Natural killer cell (primary cell): ENCODE measurements around the gene CD47. TPM values are rescaled to one million over a fixed set of nuclear protein-coding genes. Genes with fewer than 3 reads are reported as not detected.

Experiments
- ATAC-seq, 3 donors: fragments of 150-1000 bp in 2 of 3; fragments of 200-7000 bp in 1 of 3; cut with Tn5 transposase; 1 replicate in 1 of 3; 2 replicates in 2 of 3; pipeline ENCODE4 v1.10.0; 2021; ENCODE audit warnings: mild to moderate bottlenecking in 2 of 3, moderate library complexity in 2 of 3
- DNase-seq, 2 donors: peaks; one replicate each; pipeline versions ENCODE4 v3.0.0 to v3.0.0-alpha.2; 2013 to 2021; ENCODE audit warnings: mixed read lengths in 1 of 2
- H3K27ac ChIP-seq: one replicate; pipeline ENCODE4 v1.5.1; 2013; ENCODE audit warnings: mild to moderate bottlenecking, low read length
- H3K27me3 ChIP-seq: one replicate; pipeline ENCODE4 v1.6.1; 2013; ENCODE audit warnings: low read length; ENCODE audit not compliant: control insufficient read depth, insufficient read depth
- H3K36me3 ChIP-seq: one replicate; pipeline ENCODE4 v1.6.1; 2013; ENCODE audit warnings: low read length; ENCODE audit not compliant: control insufficient read depth, insufficient read depth
- H3K4me1 ChIP-seq: one replicate; pipeline ENCODE4 v1.6.1; 2013; ENCODE audit warnings: low read length; ENCODE audit not compliant: control insufficient read depth, insufficient read depth
- H3K4me3 ChIP-seq: one replicate; pipeline ENCODE4 v1.5.1; 2013; ENCODE audit warnings: low read length
- H3K9me3 ChIP-seq: one replicate; pipeline ENCODE4 v1.6.1; 2013; ENCODE audit warnings: low read length; ENCODE audit not compliant: control insufficient read depth, insufficient read depth
- H3K27ac Mint-ChIP-seq, 2 donors: one replicate each; pipeline ENCODE4 v1.8.0; 2022; ENCODE audit warnings: mild to moderate bottlenecking in 2 of 2, mixed read lengths in 2 of 2, moderate library complexity in 1 of 2
- H3K27me3 Mint-ChIP-seq, 2 donors: one replicate each; pipeline ENCODE4 v1.8.0; 2022; ENCODE audit warnings: low read depth in 2 of 2, mixed read lengths in 2 of 2
- H3K36me3 Mint-ChIP-seq: one replicate; pipeline ENCODE4 v1.8.0; 2022; ENCODE audit warnings: mixed read lengths
- H3K4me1 Mint-ChIP-seq, 2 donors: one replicate each; pipeline ENCODE4 v1.8.0; 2022; ENCODE audit warnings: mixed read lengths in 2 of 2
- H3K4me3 Mint-ChIP-seq: one replicate; pipeline ENCODE4 v1.8.0; 2022; ENCODE audit warnings: mild to moderate bottlenecking, moderate library complexity, mixed read lengths
- H3K9me3 Mint-ChIP-seq, 2 donors: one replicate each; pipeline ENCODE4 v1.8.0; 2022; ENCODE audit warnings: mixed read lengths in 2 of 2
- WGBS: methylation state at CpG from one replicate; pipeline ENCODE4 v1.1.7; 2013; ENCODE audit warnings: missing lambda C conversion rate; ENCODE audit not compliant: insufficient coverage; 5-methylcytosine and 5-hydroxymethylcytosine counted together
- intact Hi-C: fragments of 100-400 bp; cut with micrococcal nuclease; formaldehyde crosslinking; loops from one replicate; pipeline ENCODE4 v1.14.2; 2022
- total RNA-seq, 4 donors: library from RNA; stranded (reverse); fragments of 120-200 nt in 1 of 4; gene quantifications; one replicate each; pipeline versions ENCODE4 v1.2.3 to v1.2.4, GENCODE V29; 2013 to 2022
- TF ChIP-seq, protein P1 (sequence below): fragments of 200-600 bp; IDR thresholded peaks from one replicate; pipeline ENCODE4 v1.8.0; 2022; ENCODE audit warnings: antibody characterized with exemption

Gene CD47
- total RNA-seq, 3 donors from 2014 or later (not counting 1 experiment from before 2014, with no cell fraction given) = 226 to 236 (median 233) TPM

- H3K36me3 ChIP-seq = no peaks in the 10 kb centered on the region
- H3K4me3 Mint-ChIP-seq = no peak overlapping the region
- no peaks in the 10 kb centered on the region for H3K27me3 ChIP-seq
- DNase-seq (no peak), ATAC-seq (no peak)
- intact Hi-C loops = no loop called here
- H3K27me3 Mint-ChIP-seq = peaks cover 0 to 7% of the 10 kb centered on the region in 2 donors
- no peak overlapping the region for H3K27ac ChIP-seq
- H3K9me3 ChIP-seq = no peaks in the 10 kb centered on the region
- no peak overlapping the region for H3K4me3 ChIP-seq
- H3K27ac Mint-ChIP-seq = no peak overlapping the region
- WGBS = 97% methylated on average over 2 of the region's 3 CpGs
- peaks cover 20% of the 10 kb centered on the region for H3K4me1 ChIP-seq
- H3K4me1 Mint-ChIP-seq = peaks cover 17 to 21% of the 10 kb centered on the region in 2 donors
- TF ChIP-seq, protein P1, sequence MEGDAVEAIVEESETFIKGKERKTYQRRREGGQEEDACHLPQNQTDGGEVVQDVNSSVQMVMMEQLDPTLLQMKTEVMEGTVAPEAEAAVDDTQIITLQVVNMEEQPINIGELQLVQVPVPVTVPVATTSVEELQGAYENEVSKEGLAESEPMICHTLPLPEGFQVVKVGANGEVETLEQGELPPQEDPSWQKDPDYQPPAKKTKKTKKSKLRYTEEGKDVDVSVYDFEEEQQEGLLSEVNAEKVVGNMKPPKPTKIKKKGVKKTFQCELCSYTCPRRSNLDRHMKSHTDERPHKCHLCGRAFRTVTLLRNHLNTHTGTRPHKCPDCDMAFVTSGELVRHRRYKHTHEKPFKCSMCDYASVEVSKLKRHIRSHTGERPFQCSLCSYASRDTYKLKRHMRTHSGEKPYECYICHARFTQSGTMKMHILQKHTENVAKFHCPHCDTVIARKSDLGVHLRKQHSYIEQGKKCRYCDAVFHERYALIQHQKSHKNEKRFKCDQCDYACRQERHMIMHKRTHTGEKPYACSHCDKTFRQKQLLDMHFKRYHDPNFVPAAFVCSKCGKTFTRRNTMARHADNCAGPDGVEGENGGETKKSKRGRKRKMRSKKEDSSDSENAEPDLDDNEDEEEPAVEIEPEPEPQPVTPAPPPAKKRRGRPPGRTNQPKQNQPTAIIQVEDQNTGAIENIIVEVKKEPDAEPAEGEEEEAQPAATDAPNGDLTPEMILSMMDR = no peak
- no peaks in the 10 kb centered on the region for H3K36me3 Mint-ChIP-seq
- no peaks in the 10 kb centered on the region for H3K9me3 Mint-ChIP-seq
Observed at GRCh38 chr3:108008931-108009639, 81.7 kb downstream of the CD47 start.

- Mint-ChIP-seq H3K27ac (no peak overlapping the region), H3K9me3 (no peaks in the 10 kb centered on the region), H3K4me3 (no peak overlapping the region), H3K4me1 (peaks cover 17 to 22% of the 10 kb centered on the region in 2 donors), H3K36me3 (no peaks in the 10 kb centered on the region), H3K27me3 (peaks cover 0 to 4% of the 10 kb centered on the region in 2 donors)
- DNase-seq = no peak
- ATAC-seq = no peak
- Histone ChIP-seq H3K36me3 (no peaks in the 10 kb centered on the region), H3K4me1 (peaks cover 20% of the 10 kb centered on the region), H3K27me3 (no peaks in the 10 kb centered on the region), H3K4me3 (no peak overlapping the region), H3K27ac (no peak overlapping the region), H3K9me3 (no peaks in the 10 kb centered on the region)
- WGBS = 98% methylated on average over 2 of the region's 2 CpGs
- TF ChIP-seq, protein P1 = no peak
- intact Hi-C loops = no loop called here
Observed at GRCh38 chr3:108008106-108008505, 82.7 kb downstream of the CD47 start.

DNA sequence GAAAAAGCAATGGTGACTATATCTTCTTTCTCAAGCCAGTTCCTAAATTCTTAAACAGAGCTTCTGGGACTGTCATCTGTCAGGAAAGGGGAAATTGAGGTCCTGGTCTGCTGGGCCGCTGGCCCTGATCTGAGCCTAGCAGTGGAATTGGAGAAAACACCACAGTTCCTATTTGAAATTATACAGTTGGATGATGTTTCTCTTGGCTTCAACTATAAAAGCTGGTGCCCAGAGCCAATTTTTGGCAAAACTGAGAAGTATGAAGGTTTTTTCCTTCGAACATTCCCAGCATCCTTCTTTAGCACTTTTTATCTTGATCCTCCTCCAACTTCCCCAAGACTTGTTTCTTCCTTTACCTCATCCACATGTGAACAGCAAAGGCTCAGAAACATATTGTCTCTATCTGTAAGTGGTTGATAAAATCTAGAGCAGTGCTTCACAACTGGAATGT, 83.9 kb downstream of the CD47 start:
- TF ChIP-seq, protein P1 = no peak
- WGBS = 63% methylated on average over 2 of the region's 2 CpGs
- H3K4me3 ChIP-seq = no peak overlapping the region
- ATAC-seq = no peak
- H3K9me3 ChIP-seq = no peaks in the 10 kb centered on the region
- H3K27ac Mint-ChIP-seq = no peak overlapping the region
- H3K36me3 ChIP-seq = no peaks in the 10 kb centered on the region
- H3K27me3 ChIP-seq = no peaks in the 10 kb centered on the region
- no peaks in the 10 kb centered on the region for H3K9me3 Mint-ChIP-seq
- H3K27ac ChIP-seq = no peak overlapping the region
- intact Hi-C loops = no loop called here
- no peak overlapping the region for H3K4me3 Mint-ChIP-seq
- H3K4me1 ChIP-seq = peaks cover 20% of the 10 kb centered on the region
- DNase-seq = no peak
- H3K27me3 Mint-ChIP-seq = peaks cover 0 to 13% of the 10 kb centered on the region in 2 donors
- no peaks in the 10 kb centered on the region for H3K36me3 Mint-ChIP-seq
- peaks cover 14 to 28% of the 10 kb centered on the region in 2 donors for H3K4me1 Mint-ChIP-seq
